Endometrial microvascular endothelial cells (primary cell): ENCODE measurements around the gene FGF21. TPM values are rescaled to one million over a fixed set of nuclear protein-coding genes. Genes with fewer than 3 reads are reported as not detected.
"Not testable (repeated sequence)": the region's sequence is repeated elsewhere in the genome, so short reads cannot be mapped to it uniquely, and the experiment has no call there.

Source experiments
- in situ Hi-C: cut with HindIII; loops from 2 replicates; pipeline ENCODE4 v1.10.0; 2017; ENCODE audit warnings: low sequenced_read_pairs, low pct_unique_long_range_greater_than_20kb; ENCODE audit errors: inconsistent ontology term
- total RNA-seq: library from RNA; depleted of rRNA; stranded (reverse); fragments of >200 nt; gene quantifications from one replicate; pipeline ENCODE4 v1.2.3, GENCODE V29; 2015; ENCODE audit errors: inconsistent ontology term

FGF21 gene
- not detected for total RNA-seq

DNA sequence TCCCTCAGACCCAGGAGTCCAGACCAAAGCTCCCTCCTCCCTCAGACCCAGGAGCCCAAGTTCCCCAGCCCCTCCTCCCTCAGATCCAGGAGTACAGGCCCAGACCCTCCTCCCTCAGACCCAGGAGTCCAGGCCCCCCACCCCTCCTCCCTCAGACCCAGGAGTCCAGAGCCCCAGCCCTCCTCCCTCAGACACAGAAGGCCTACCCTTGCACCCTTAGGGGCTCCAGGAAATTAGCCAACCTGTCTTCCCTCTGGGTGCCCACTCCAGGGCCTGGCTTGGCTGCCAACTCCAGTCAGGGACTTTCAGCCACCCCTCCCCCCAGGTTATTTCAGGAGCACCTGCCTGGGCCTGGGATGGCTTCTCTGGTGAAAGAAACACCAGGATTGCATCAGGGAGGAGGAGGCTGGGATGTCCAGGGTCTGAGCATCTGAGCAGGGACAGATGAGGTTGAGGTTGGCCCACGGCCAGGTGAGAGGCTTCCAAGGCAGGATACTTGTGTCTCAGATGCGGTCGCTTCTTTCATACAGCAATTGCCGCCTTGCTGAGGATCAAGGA is at the start of gene FGF21:
Gene FGF21, plus strand, starts transcription at position 441 of the 558 bp plus-strand sequence. CDS start 713 bp downstream, outside the sequence.
- in situ Hi-C loops: no loop called here

DNA sequence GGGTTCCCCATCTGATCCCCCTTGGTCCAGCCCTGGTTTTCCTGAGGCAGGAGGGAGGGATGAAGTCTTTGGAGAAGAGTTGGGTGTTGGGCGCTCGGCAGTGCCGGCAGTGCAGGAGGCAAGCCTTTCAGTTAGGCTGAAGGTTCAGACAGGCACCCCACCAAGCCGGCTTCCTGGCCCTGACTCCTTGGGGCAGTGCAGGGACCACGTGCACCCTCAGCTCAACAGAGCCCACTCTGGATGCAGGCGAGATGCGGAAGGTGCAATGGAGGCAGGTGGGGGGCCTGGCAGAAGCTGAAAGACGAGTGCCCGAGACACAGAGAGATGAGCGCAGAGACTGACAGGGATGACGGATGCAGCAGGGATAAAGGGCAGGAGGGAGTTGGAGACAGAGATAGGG is 46.9 kb upstream of the FGF21 start:
- in situ Hi-C loops: no loop called here

- in situ Hi-C loops: no loop called here
Observed at GRCh38 chr19:48711106-48711662, 44.1 kb upstream of the FGF21 start.

- in situ Hi-C loops: no loop called here
Observed at GRCh38 chr19:48713041-48713863, 42.1 kb upstream of the FGF21 start.

DNA sequence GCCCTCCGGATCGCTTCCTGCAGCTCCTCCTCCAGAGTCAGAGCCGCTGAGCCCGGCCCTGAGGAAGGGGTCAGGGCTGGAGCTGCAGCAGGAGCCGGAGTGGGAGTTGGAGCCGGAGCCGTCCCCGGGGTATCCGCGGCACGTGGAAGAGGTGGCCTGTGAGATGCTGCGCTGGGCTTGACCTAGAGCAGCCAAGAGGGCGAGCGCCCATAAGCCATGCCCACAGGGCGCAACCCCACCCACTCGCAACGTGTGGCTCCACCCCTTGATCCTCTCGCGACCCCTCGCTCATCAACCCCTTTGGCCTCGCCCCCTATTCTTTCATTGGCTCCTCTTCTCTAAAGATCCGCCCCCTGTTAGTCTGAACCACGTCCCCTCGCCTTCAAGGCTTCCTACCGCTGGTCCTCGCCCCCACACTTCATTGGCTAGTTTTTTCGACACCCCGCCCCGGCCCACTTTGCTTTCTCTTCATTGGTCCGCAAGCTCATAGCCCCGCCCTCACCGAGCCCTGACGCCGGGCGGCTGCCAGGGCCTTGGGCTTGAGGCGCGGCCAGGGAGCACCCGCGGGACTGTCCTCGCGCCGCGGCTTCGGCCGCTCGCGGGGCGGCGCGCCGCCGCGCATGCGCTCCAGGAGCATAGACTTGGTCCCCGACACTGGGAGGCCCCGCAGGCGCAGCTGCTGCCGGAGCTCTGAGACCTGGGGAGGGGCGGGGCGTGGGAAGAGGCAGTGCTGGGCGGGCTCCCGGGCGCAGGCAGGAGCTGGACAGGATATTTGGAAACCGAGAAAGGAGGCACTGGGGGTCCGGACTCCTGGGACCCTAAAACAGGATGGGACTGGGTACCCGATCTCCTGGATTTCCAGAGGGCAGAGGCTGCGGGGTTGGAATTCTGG is 41.2 kb upstream of the FGF21 start:
- in situ Hi-C loops: no loop called here

DNA sequence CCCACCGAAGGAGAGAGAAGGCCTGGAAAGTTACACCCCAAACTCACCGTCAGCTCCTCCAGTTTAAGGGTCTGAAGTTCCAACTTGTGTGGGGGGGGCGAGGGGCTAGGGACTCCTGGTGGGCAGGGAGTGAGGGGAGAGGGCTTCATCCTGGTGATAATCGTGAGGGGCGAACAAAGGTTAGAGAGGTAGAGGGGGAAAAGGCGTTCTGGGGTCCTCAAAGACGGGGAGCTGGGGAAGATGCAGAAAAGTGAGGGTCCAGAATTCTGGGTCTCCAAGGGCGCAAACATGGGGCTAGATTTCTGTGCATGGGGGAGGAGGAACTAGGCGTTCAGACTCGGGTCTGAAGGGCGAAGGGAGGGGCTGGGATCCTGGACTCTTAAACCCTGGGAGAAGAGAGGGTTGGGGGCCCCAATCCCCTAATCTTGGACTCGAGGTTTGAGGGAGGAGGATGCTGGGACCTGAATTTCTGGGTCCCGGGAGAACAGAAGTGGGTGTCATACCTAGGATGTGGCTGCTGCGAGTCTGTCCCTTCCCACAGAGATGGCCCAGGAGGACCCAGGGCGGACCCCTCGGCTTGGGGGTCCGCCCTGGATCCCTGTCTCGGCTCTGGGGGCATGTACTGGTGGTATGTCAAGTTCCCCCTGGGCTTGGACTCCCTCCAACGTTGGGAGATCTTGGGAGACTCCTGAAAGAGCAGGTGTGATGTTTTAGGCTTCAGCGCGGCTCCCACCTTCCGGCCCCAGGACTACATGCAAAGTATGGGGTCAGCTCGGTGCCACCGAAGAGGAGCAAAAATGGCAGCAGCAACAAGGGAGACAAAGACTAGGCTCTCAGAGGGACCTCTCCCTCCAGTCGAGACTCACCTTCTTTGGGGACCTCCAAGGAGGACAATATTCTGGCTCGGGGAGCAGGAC is 40.3 kb upstream of the FGF21 start:
- in situ Hi-C loops: no loop called here

GRCh38 chr19:48715681-48716171 is 39.6 kb upstream of the FGF21 start:
- in situ Hi-C loops: no loop called here

DNA sequence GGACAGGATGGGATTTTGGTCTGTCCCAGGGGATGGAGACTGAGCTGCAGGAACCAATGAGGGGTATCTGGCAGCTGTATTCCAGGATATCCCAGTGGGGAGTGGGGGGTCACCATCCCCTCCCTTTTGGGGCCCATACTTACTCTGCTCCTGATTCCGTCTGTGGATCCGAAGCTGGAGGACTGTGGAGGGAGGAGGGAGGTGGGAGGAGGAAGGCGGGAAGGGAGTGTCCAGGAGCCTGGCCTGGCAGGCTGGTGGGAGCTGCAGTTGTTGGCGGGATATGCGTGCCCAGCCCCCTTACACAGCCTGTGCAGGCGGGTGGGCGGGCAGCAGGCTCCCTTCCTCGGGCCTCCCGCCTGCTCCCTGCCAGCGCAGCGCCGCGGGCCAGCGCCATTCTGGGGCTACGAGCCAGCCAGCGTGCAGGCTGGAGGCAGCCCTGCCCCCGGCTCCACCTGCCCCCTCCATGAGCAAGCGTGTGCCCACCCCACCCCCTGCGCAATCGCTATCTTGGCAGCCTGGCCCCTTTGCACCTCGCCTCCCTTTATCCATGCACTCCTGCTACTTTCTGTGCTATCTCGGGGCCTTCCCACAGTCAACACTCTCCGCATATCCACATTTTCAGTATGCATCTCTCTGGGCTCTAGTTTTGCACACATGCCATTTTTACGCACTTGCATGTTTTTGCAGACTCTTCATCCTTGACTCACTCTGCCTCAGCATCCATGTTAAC is 38.6 kb upstream of the FGF21 start:
- in situ Hi-C loops: no loop called here

DNA sequence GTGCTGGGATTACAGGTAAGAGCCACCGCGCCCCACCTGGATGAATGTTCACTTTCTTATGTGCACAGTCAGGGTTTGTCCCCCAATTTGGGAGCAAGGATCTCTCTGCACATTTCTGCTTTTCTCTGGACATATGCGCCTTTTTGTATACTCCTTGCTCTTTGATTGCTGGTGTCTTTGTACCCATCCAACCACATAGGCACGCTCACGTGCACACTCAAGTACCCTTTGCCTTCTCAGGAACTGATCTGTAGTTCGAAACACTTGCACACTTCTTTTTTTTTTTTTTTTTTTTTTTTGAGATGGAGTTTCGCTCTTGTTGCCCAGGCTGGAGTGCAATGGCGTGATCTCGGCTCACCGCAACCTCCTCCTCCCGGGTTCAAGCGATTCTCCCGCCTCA is 37.2 kb upstream of the FGF21 start:
- in situ Hi-C loops: not testable (repeated sequence)

GRCh38 chr19:48718711-48719231 is 36.6 kb upstream of the FGF21 start:
- in situ Hi-C loops: no loop called here

GRCh38 chr19:48719263-48720171 is 35.8 kb upstream of the FGF21 start, which contains the start of gene MAMSTR:
Gene MAMSTR, minus strand, starts transcription at chr19:48719725. Its CDS starts 694 bp downstream, at chr19:48719031.
- in situ Hi-C loops: no loop called here

GRCh38 chr19:48720251-48720612 is 35.1 kb upstream of the FGF21 start:
- in situ Hi-C loops: no loop called here

DNA sequence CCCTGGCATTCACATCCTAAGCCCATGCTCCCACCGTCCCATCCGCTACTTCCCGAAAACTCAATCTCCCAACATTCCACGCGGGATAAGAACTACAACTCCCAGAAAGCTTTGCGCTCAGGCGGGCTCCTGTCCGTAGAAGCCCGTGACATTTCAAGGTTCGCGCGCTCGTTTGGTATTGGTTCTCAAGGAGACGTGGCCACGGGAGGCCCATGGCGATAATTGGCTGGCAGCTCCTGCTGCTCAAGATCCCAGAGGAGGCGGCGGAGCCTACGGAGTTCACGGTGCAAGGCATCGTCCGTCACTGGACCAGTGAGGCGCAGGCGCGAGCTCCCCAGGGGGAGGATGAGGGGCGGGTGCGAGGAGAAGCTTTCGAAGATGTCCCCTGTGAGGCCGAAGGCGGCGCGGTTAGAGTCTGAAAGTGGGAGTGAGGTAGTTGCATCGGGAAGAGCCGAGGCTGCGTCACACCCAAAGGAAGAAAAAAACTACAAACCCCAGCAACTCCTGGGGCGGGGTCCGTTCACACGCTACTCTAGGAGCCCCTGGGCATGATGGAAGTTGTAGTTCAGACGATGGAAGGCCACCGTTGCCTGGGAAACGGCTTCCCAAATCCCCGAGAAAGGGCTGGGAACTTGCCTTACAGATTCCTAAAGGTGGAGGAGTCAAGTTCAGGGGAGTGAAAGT is 34.6 kb upstream of the FGF21 start:
- in situ Hi-C loops: no loop called here

DNA sequence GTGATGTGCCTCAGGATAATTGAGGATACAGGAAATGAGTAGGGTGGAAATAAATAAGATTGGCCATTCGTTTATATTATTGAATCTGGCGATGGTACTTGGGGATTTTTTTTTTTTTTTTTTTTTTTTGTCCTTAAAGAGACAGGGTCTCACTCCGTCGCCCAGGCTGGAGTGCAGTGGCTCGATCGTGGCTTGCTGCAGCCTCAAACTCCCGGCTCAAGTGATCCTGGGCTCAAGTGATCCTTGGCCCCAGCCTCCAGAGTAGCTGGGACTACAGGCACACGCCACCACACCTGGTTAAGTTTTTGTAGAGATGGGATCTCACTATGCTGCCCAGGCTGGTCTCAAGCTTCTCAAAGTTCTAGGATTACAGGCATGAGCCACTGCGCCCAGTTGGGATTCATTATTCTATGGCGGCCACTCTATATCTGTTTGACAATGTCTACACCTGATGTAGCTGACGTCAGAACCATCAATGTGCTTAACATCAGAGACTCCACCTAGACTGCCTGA is 33.1 kb upstream of the FGF21 start:
- in situ Hi-C loops: no loop called here
